Umbilical cord (tissue), 2 donors: ENCODE results near the gene EEF1AKMT2. TPM values are rescaled to one million over a fixed set of nuclear protein-coding genes. Genes with fewer than 3 reads are reported as not detected.

Experiments used
- DNase-seq: peaks from one replicate; pipeline ENCODE4 v3.0.0-alpha.2; 2015; ENCODE audit warnings: low spot score
- total RNA-seq: library from RNA; depleted of rRNA; stranded (reverse); fragments of >200 nt; gene quantifications from one replicate; pipeline ENCODE4 v1.2.3, GENCODE V29; 2014; ENCODE audit warnings: low replicate concordance; ENCODE audit not compliant: insufficient read depth

Gene EEF1AKMT2
- total RNA-seq, 1 donor from 2014 or later = 29.9 TPM

DNA sequence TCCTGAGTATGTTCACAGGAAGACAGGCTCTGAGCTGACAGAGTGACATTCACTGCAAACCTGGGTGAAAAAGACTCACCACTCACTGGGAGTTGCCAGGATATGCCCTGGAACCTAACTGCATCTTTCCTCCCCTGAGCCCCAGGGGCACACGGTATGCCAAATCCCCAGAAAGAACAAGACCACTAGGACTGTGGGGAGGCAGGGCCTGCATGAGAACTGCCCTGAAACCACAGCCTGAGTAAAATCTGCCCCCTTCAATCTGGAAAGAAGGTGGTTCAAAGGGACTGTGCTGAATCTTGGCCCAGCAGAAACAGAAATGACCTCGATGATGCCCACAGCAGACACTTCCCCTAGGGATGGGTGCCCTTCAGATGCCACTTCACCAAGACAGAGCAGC is 54.0 kb downstream of the EEF1AKMT2 start:
- no peak for DNase-seq

DNA sequence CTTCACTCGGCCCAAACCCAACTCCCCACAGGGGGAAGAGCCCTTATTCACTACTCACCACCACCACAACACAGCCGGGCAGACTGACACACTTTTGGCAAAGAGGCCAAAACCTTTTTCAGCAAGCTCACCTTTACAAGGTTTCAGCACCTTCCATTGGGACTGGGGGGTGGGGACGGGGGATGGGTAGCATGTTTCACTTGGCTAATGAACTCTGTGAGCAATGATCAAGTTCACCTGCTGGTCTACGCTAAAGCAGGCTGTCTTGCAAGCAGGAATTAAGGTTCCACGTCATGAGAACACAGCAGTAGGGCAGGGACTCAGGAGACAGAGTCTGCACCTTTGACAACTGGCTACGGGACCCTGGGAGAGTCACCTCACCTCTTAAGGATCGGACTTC is 54.5 kb downstream of the EEF1AKMT2 start:
- DNase-seq = no peak

DNA sequence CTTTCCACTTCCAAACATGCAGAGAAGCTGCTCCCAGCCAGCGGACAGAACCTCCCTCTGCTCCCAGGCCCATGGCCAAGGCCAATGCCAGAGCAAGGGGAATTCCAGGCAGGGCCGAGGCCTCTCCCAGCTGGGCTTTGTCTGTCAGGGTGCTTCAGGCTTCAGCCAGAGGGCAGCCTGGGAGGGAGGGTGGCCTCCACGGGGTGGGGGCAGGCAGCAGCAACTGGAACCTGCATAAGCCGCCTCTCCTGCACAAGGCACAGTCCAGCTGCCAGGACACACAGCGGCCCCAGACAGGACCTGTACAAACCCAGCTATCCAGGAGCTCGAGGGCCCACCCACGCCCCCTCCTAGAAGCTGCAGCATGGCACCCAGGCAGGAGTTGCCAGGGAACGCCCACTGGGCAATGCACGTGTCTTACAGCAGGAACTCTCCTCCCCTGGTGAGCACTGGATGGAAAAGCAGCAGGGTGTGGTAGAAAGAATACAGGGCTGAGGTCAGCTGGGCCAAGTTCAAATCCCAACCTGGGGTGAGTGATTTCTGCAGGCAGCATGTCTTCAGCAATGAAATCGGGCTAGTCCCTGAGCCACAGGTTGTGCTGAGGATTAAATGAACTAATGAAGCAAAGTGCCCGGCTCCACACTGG is 55.1 kb downstream of the EEF1AKMT2 start:
- peak; percentile 91 for DNase-seq

DNA sequence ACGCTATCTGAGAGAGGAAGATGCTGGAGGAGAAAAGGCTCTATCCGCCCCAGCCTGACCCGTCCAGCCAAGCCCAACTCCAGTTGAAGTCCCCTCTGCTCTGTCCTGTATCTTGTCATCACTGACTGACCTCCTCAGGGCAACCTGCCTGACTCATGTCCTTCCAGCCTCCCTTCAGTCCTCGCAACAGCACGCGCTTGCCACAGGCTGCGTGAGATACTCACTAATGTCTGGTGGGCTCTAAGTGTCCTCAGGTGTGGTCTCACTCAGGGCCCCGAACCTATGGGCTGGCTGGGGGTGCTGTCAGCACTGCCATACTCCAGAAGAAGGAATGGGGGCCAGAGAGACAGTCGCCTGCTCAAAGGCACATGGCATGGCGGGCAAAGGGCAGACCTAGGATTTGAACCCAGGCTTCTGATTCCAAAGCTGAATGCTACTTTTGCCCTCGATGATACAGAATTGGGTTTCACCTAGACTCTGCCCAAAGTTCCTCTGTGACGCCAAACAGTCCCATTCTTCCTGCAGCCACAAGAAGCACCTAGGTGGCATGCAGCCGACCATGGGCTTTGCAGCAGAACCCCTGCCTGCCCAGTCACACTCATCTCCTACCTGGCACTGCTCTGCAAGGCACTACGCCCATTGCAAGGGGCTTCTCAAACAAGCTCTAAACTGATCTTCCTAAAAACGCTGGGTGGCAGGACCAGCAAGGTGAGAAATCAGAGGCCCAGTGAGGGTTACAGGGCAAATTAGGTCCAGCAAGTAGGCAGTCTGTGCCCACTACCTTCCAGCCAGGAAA is 56.0 kb downstream of the EEF1AKMT2 start:
- DNase-seq = no peak

DNA sequence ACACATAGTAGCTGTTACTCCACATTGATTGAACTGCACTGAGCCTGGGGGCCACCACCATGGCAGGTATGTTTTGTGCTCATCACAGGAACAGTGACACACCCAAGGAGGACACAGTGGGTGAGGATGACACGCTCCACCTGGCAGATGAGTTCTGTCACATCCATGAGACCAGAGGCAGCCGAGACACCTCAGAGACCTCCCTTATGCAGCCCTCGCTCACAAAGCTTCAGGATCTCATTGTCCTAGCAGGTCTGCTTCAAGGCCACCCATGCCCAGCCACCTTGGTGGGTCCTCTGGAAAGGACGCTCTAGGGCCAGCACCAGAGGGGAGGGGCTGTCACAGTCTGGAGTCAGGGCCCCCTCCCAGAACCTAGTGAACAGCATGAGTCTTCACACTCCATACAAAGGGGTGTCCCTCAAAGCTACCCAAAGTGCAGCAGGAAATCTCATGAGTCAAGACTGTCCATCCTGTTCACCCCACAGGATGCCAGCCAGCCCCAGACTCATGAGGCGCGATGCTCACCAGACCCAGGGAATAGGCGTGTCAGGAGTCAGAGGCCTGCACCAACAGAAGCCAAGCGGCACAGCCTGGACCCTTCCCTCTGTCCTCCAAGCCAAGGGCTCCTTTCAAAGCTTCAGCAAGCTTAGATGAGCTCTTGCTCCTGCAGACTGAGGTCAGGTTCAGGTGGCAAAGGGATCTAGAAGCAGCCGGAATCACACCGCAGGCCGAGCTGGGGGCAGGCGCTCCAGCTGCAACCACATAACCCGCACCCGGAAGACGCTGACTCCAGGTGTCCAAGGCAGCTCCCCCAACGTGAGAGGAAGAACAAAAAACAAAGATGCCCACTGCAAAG is 57.1 kb downstream of the EEF1AKMT2 start:
- no peak for DNase-seq

DNA sequence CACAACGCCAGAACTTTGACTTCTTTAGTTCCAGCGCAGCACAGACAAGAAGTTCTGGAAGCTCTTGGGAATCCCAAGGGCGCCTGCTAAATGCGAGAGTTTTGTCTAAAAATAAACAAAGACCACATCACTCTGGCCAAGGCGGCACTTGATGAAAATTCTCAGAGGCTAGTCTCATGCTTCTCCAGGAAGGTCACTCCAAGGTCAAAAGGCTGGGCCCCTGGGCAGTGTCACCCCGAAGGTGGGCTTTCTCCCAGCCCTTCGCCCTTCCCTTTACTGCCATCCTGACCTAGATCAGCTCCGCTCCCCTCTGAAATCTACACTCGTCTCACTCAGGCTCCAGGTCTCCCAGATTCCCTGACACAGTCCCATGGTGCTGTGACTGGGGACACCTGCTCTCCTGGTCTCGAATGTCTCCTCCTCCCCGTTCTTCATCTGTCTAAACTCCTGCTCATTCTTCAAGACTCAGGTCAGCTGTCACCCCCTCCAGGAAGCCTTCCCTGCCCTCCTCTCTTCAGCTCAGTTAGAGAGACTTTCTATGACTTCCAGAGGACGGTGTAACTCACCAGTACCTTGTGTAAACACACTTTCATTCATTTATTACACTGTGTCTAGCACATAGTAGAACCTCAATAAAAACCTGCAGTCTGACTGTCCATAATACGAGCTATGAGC is 58.0 kb downstream of the EEF1AKMT2 start:
- no peak for DNase-seq

DNA sequence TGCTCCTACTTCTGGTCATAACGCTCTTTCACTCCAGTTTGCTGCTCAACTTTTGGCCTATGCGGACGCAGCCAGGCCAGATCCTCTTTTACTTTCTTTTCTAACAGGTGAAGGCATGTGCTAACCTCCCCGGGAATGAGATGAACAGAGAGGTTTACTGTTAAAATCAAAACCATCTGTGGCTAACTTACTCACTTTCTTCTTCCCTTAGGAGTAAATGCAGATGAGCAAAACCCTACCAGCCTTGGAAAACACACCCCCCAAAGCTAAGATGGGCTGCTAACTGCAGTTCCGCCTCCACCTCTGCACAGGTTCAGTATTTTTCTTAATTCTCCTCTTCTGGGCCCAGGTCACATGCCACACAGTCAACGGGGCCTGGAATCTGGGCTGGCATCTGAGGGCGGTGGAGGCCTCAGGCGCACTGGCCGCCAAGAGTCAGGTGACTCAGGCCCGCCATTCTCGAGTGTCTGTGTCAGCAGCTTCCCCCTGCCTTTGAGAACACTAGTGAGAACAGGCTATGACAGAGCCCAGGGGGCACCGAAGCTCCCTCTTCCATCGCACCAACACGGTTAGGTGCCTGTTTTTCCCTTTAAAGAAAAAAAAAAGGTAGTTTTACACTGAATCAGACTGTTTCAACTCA is 58.6 kb downstream of the EEF1AKMT2 start:
- DNase-seq = peak; percentile 71

DNA sequence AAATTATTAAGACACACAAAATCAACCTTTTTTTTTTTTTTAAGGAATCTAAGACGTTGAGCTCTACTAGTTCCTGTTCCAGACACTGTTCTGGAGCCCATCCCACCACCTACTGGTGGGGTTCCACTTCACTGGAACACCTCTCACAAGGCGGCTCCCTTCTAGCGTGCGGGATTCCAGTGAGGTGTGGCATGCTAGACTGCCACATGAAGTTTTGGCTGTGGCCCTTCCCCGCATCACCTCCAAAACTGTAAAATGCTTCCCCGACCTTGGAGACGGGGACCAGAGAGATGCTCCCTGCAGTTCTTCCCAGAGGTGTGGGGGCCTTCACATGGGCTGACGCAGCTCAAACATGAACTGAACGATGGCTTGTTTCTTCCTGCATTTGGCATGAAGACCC is 60.1 kb downstream of the EEF1AKMT2 start:
- DNase-seq = no peak

DNA sequence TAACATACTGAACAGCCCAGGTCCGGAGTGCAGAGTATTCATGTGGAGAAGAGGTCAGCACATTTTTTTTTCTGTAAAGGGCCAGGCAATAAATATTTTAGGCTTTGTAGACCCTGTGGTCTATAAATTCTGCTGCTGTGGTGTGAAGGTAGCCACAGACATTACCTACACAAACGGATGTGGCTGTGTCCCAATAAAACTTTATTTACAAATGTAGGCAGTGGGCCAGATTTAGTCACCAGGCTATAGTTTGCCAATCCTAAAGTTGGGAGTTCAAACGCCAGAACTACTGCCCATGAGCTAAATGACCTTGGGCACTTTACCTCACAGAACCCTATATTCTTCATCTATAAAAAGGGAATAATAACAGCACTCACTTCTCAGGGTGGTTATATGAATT is 60.9 kb downstream of the EEF1AKMT2 start:
- DNase-seq = no peak

DNA sequence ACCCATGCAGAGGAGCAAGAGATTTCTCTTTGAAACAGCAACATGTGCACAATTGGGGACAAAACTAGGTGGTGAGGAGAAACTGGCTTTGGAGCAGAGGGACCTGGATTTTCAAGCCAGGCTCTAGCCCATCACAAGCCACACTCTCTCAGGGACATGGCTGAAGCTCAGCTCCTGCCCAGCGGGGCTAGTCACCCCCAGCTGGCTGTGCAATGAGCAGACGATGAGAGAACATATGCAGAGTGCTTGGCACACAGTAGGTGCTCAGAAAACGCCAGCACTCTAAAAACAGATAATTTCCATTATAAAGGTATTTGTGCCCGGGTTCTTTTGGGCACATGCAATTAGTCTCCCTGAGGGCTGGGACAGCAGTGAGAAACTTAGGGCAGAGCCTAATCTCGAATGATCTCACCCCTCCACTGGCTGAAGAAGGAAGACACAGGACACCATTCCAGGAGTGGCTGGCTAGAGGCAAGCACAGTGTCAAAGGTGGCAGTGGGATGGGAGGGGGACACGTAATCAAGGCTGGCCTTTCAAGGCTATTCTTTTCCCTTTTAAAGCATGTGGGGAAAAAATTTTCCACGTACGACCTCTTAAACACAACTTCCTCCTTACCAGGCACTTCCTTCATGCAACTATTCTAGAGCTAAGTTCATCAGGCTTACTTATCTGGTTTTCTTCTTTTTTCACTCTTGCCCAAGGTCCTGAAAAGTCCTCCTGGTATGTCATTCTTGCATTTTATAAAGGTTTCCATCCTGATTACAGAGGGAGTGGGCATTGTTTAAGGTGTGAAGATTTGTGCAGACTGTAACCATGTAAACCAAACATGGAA is 62.6 kb downstream of the EEF1AKMT2 start:
- no peak for DNase-seq

DNA sequence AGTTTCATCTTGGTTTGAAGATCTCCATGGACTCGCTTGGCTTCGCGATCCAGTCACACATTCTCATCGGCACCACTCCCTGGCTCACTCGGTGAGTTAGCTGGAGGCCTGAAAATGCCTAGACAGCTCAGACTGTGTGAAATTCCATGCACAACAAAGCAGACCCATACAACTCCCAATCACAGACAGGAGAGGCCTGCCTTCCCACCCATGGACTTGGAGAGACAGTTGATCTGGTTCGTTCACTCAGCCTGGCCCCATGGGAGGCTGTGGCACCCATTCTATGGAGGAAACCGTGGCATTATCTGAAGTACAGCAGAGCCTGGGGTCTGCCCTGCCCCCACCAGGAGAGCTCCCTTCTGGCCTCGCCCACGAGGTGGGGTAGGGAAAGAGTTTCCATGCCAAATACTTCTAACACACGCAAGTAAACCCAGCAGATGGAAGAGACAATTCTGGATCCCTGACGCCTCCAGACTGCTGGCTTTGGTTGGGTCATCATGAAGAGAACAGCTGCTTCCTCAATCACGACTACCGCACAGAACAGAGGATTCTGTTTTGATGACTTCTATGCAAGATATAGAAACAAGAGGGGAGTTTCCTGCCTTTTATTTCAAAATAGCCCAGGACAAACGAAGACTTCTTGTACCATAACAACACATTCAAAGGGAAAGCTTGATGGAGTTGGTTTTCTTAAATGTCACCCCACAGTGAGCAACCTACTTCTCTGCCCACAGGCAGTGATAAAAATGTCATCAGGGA is 63.4 kb downstream of the EEF1AKMT2 start:
- no peak for DNase-seq

DNA sequence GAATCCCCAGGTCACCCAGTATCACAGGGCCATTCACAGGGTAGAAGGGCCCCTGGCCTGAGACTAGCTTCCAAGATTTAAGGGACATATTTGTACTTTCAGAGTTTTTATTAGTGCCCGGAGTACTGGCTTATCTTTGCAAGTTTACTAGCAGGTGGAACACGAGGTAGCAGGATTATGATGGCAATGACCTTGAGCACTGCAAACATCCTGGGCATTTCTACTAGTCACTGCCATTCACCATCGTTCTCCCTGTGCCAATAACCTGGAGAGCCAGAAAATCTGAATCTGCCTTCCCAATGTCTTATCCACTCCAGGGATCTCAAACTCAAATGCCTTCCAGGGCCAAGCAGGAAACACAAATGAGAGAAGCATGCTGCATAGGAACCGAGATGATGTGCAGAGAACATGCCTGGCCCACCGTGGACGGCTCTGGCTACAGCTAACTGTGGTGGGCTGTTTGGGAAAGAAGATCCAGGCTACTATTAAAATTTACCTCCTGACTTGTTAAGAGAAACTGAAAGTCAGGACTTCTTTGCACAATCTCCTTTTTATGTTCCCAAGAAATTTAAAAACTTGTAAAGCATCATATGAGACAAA is 64.2 kb downstream of the EEF1AKMT2 start:
- no peak for DNase-seq

DNA sequence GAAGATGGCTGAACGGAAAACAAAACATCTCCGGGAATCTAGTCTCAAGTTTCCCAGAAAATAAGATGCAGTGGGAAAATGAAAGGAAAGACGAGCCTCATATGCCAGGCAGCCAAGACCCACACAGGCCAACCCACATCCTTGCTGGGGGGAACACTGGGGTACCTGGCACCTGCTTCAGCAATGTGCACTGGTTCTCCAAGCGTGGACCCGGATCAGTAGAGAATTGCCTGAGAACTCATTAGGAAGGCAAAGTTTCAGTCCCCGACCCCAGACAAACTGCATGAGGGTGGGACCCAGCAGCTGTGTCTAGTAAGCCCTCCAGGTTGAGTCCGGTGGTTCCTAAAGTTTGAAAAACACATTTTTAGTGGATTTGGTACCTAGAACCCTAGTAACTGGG is 65.9 kb downstream of the EEF1AKMT2 start:
- DNase-seq = no peak

DNA sequence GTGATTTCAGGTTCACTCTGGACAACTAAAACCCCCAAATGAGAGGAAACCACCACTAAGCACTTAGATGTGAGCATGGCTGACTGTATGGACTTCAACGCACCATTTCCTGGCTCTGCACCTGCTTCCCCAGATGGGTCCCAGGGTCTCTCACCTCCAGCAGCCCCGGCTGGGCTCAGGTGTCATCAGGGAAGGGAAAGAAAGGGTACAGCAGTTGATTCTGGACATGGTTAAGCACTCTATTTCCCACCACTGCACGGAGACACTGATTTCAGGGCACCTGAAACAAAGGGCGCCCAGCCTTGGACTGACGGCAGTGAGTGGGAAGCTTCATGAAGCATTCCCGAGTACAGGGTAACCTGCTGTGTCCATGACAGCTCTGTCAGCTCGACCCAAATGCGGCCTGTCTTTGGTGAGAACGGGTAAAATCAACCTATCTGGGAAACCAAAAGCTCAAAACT is 66.5 kb downstream of the EEF1AKMT2 start:
- no peak for DNase-seq

DNA sequence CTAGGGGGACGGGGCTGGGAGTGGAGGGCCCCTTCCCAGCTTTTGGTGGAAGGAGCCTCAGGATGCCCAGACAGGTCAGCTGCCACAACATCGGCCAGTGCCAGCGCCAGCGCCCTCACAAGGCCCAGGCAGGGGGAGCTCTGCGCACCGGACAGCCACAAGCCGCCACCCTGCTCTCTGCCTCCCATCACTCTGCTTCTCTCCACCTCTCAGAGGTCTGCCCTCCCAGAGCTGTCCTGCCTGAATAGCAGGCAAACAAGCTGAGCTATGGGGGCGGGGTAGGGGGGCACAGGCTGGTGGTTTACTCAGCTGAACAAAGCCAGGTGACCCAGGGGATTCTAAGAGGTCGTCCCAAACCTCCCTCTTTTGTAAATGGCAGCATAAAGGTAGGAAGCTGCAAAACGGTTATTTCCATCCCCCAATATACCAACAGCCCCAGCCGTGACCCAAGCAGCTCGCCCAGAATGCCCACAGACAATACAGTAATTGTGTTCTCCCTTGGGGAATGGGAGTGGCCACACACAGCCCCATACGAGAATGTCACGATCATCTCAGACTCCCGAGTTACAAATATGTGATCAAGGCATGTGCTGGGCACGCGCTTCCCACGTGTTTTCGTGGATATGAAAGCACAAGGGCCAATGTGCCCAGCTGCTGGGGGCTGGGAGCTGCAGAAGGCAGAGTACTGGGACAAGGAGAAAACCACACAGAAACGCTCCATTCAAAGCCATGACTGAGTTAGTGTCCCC is 67.2 kb downstream of the EEF1AKMT2 start:
- no peak for DNase-seq

DNA sequence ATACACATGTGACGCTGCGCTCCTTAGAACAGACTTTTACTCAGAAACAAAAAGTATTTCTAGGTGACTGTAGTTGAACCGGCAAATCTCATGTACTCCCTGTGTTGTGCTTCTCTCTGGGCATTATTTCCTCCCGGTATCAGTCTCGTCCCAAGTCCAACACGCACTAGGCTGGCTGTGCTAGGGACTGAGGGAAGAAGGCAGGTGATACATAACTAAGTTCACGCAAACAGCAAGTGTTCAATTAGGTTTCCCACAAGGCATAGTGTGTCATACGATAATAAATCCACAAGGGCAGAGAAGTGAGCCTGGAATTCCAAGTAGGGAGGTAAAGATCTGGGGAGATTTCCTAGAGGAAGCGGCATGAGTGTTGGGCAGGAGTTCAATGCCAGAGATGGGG is 67.9 kb downstream of the EEF1AKMT2 start:
- no peak for DNase-seq

DNA sequence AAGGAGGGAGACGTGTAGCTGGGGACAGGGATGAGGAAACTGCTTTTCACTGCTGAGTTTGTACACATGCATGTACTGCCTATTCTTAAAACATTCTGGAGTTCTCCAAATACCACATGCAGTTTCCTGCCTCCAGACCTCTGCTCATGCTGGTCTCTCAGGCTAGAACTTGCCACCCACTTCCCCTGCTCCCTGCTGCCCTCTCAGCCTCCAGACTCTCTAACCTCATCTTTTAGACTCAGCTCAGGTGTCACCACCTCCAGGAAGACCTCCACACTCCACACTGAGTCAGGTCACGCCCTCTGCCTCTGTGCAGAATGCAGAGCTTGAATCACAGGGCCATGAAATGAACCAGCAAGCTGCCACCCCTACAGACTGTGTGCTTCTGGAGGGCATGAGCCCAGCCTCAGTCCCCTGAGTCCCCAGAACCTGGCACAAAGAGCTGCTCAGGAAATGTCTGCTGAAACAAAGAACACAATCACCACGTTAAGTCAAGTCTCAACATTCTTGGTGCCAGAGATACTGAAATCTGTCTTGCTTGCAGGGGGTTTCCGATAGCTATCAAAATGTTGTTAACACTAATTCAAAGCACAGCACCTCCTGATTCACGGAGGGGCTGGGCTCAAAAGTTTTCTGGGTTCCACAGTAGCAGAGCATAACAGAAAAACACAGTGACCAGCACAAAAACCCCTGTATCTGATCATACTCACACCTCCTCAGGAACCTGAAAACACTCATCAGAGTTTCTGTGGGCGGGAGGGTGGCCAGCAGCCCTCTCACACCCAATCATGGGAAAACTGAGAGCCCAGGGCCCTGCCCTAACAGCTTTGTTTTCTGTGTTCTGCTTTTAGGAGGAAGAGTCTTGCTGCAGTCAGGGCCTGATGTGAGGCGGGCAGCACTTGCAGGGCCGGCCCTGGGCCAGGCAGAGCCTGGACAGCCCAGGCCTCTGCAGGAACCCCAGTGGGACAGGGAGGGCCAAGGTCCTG is 68.6 kb downstream of the EEF1AKMT2 start:
- no peak for DNase-seq
